HG03135 (cell line): ENCODE data around the gene DNAH10.
A peak's percentile ranks its signal among the peaks of the same experiment; 100 is the strongest.

Experiments used
- ATAC-seq: cut with Tn5 transposase; IDR thresholded peaks from one replicate; pipeline ENCODE4 v1.9.1; 2021; ENCODE audit warnings: mild to moderate bottlenecking, moderate library complexity; ENCODE audit not compliant: unreplicated experiment

The DNAH10 gene

DNA sequence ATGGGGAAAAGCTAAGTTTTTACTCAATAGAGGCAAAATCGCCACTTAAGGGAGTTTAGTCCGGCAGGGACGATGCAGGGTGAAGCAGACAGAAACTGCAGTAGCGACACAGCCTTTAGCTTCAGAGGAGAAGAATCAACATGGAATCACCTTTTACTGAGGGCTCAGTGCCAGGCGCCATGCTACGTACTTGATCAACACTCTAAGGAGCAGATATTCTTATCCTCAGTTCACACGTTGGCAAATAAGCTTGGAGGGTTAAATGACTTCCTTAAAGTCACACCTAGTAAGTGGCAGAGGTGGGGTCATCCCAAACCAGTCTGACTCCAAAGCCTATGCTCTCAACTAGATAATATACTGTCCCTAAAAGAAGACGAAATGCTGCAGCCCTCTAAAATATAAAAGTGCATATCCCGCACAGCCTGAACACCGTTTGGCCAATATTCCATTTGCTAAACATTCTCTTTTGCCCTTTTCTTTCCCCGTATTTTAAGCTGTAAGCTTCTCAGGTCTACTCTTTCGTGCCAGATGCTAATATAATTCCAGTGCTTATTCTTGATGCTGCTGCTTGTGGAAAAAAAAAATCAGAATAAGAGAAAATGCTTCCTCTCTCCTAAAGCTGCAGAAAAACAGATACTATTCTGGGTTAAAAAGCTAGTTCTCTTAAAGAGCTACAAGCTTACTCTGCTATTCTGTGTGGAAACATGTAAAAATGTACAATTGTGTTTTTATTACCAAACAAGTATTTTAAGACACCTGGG is 199.7 kb downstream of the DNAH10 start:
- no peak for ATAC-seq

DNA sequence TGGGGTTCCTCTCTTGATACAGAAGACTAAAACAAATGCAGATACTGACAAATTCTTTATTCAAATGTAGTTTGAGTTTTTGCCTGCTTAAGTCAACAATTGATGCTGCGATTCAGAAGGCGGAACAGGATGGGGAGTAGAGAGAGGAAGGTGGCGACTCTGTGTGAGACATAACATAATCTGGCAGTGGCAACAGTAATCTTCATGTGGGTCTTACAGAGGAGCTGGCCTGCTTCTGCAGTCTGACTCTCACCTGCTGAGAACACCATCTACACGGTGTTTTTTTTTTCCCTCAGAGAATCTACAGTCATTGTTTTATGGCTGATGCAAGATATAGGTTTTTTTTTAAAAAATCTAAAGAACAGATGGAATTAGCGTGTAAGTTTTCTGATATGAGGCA is 200.4 kb downstream of the DNAH10 start:
- ATAC-seq, result no peak

DNA sequence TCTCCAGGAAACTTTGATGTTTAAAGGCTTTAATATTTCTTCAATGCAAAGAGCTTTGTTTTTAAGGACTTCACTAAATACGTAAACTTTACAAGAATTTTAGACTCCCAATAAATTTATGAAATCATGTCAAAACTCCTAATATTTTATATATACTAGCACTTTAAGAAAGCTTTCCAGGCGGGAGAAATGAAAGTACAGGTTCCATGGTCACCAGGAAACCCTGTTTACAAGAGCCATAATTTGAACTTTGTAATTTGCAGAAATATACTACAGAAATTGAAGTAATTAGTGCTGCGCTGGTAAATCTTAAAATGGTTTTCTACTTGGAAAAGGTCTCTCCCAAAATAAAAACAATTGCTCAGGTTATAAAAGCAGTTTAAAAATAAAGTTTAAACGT is 201.7 kb downstream of the DNAH10 start:
- no peak for ATAC-seq

DNA sequence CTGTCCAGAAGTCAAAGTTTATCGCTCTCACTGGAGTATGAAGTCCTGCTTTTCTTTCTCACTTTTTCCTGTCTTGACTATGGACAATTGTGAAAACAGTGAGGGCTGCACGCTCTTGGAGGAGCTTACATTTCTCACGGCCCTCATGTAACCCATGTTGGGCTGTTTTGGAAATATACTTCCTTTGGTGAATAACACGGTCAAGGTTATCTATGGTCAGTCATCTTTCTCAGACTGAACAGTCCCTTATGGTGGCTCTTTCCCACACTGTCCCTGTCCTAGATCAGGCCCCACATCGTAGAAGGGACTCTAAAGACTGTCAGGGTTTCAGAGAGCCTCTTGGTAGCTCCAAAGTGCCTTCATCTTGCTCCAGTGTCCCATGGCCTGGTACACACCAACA is 203.3 kb downstream of the DNAH10 start:
- no peak for ATAC-seq

DNA sequence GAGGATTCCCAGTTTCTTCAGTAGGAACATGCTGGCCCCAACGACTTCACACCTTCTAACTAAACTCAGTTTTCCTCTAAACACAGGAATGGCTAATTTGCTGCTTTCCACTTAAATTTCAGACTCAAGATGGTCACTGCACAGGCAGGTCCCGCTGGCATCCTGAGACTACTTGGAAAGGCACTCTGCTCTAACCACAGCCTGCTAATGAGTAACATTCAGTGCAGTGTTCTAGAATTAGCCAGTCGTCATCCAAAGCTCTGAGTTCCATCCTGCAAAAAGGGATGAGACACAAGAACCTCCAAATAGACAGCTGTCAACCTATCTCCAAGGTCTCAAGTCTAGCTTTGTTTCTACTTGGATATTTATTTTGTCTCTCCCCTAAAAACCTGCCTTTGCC is 204.5 kb downstream of the DNAH10 start:
- no peak for ATAC-seq

DNA sequence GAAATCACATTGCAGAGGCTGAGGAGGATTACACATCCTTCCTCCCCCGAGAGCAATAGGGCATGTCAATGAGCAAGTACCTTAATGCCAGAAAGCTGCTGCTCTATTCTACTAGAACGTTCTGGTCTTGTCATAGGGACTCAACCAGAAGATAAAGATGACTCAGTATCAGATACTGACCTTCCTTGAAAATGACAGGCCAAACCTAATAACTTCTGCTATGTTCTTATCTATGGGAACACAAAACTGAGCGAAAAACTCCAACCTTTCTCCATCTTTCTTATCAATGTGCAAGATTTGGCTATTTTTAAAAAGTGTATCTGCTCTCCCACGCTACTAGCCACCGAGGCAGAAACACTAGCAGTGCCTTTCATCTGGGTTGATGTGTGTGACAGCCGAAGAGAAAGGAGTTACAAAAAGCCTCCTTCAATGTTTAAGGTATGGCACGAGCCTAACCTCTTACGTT is 205.1 kb downstream of the DNAH10 start:
- no peak for ATAC-seq

DNA sequence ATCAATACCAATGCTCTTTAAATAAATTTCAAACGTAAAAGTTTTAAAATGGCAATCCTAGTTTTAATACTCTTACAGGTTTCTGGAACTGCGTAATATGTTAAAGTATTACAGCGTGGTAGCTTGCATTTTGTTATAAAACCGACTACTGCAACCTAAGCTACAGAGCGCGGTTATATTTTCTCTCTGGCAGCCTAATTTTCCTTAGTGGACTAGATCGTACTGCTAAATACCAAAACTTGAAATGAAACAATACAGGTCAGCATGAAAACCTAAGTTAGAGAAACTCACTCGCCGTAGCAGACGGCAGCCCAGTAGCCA is 209.3 kb downstream of the DNAH10 start:
- ATAC-seq, result no peak

DNA sequence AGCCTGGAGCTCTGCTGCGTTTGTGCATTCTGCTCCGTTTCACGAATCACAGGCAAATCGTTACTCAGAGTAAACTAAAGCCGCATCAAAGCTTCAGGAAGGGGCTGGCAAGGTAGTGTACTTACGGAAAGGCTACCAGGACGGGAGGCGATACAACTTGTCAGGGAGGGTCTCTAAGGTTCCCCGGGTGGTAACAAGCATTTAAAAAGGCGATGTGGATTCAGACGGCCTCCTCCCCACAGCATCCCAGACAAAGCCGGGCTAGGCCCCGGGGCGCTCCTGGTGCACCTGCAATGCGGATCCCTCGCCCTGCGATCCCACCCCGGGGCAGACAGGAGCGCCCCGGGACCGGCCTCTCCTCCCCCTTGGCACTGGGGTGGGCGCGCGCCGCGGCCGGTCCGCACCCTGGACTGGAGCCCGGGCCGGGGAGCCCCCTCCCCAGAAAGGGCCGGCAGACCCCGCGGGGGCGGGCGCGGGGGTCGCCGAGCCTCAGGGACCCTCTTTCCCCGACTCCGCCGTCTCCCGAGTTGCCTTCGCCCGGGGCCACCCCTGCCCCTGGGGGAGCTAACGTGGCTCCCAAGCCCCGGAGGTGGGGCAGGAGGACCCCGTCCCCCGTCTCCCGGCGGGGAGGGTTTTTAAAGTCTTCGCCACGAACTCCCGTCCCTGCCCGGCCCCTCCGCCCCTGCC is 209.8 kb downstream of the DNAH10 start:
- ATAC-seq, result peak; percentile 14

DNA sequence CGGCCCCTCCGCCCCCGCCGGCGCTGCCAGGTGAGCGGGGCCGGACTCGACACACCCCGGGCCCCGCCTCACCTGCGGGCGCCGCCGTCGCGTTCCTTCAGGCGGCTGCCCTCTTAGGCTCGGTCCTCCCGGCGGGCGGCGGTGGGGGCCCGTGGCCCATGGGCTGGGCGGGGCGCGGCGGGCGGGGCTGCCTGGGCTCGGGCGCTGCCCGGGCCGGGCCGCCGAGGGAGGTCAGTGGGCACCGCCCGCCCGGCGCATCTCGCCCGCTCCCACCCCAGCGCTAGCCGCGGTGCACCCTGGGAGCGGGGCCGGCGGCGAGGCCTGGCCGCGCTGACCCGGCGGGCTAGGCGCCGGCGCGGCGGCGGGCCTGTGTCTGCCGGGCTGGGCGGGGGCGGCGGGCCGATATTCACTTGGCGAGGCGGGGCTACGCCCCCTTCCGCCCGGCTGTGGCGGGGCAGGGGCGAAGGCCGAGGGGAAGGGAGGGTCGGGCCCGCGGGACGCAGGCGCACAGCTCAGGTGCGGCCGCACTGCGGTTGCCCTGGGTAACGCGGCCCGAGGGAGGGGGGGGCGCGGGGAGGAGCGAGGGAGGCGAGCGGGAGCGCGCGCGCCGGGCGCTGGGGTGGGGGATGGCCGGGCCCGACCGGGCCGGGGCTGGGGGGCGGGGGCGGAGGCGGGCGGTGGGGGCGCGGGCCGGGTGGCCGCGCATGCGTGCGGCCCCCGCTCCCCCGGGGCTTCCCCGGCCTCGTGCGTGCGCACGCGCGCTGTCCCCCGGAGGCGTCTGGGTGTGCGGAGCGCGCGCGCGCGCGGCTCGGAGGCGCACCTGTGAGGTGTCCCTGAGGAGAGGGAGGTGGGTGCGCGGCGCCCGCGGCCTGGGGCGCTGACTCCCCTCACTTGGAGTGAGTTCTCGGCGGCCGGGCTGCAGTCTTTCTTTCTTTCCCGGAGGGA is 210.6 kb downstream of the DNAH10 start, which contains the start of the genes CCDC92 and ZNF664:
Gene CCDC92, minus strand, starts transcription at position 375 of the 945 bp plus-strand sequence. CDS start 28,526 bp downstream, outside the sequence.
Gene ZNF664, plus strand, starts transcription at position 759 of the 945 bp plus-strand sequence. CDS start 38,930 bp downstream, outside the sequence.
- ATAC-seq, result peak; percentile 78

DNA sequence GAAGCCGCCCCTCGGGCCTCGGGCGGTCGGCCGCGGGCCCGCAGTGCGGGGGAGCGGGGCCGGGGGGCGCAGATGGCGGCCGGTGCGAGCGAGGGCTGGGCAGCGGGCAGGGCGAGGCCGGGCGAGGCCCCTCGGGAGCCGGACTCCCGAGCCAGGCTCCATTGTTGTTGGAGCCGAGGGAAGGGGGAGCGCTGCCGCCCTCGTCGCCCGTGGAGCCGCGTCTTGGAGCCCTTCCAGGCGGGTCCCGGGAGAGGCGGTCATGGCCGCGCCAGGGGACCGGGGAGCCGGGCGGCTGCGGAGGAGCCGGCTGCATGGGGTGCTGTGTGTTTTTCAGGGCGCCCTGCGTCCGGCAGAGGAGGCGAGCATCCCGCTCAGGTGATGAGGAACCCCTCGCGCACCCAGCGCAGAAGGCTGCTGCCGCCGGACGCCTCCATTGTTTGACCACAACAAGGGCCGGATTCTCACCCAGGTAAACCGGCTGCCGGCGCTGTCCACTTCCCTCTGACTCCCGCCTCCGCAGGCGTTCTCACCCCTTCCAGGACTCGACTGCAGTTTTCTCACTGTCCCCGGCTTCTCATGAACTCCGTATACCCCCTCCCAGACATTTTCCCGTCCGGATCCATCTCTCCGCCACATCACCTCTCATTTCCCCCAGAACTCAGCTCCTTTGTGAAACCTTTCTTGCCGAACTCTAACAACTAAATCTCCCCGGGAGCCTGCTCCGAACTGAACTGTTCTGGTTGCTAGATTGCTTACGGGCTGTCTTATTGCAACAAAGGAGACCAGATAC is 211.6 kb downstream of the DNAH10 start:
- ATAC-seq, result peak; percentile 12

DNA sequence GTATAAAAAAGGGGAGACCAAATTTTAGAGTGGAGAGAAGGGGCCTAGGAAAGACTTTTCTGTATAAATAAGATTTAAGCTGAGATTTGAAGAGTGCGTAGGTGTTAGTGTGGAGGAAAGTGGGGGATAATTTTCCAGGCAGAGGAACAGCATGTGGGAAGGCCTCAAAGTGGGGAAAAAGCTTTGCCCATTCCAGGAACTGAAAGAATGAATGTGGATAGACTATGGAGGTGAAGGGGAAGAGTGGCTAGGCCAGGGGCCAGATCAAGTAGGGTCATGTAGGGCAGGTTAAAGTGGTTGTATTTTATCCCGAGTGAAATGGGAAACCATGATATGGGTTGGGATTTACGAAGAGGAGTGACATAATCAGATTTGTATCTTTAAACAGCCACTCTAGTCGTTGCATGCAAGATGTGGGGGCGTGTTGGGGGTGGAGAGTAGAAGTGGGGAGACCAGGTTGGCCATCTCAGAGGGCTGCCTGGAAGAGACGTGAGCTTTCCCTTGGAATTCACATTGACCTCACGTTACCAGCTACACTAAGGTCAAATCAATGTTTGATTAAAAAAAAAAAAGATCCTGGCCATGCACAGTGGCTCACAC is 214.2 kb downstream of the DNAH10 start:
- ATAC-seq, result no peak

DNA sequence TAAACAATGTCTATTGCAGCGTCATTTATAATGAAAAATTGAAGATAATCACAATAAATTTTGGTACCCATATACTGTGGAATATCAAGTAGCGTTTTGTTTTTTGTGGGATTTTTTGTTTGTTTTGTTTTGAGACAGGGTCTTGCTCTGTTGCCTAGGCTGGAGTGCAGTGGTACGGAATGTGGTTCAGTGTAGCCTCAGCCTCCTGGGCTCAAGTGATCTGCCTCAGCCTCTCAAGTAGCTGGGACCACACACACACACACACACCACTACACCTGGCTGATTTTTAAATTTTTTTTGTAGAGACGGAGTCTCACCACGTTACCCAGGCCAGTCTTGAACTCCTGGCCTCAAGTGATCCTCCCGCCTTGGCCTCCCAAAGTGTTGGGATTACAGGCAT is 217.5 kb downstream of the DNAH10 start:
- ATAC-seq, result no peak

DNA sequence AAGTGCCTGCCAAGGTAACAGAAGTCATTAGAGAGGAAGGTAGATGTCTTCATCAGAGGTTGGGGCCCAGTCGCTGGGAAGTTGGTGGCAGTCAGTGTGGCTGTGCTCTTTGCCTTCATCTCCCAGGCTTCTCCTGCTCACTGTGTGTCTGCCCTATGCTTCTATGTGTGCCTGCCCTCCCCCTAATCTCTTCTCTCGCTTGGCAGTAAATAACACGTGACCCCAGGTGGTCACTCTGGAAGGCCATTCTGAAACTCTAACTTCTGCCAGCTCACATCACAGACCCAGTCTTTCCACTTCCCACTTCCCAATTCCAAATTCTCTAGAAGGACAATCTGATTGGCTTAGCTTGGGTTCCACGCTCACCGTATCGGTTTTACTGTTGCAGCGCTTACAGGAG is 220.2 kb downstream of the DNAH10 start:
- ATAC-seq, result no peak

DNA sequence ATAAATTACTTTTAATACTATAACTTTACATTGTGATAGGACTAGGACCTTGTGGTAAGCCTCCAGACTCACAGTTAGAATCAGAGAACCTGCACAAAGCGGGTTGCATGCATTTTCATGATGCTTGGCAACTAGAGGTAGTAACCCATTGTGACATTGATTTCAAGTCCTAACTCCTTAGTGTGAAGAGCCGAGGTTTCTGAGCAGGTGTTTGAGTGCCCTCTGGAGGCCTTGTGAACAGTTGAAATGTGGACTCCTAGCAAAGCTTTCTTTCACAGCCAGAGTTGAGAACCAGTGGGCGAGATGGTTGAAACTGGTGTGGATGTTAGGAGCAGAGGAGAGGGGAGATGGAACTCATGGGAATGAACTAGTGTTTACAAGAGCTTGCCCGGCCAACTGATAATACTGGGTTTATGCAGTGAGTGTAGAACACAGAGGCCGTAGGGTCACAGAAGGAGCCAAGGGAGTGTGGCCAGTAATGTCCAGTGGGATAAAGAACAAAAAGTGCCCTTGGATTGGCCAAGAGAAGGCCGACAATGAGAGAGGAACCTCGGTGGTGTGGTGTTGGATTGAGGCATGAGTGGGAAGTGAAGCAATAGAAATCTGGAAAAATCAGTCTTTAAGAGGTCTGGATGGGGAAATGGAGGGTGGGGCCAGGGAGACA is 221.9 kb downstream of the DNAH10 start:
- ATAC-seq, result no peak

DNA sequence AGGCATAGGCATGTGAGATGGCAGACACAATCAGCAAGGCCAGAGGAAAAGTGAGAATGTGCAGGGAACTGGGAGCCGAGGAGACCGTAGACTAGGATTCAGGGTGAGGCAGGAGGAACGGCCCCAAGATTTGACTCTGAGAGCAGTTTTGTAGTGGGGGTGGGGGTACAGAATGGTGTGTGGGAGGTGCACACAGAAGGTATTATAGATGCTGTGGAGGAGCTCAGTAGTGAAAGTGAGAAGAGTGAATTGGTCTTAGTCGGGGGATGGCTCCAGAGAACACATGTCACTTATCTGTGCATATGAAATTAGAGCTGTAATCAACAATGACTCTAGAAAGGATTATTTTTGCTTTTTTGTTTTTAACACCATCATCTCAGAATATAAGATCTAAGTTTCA is 222.8 kb downstream of the DNAH10 start:
- ATAC-seq, result no peak
